GM10266 (cell line): Measurements from ENCODE around the gene ZNF592.

Experiments used
- DNase-seq: peaks from one replicate; pipeline ENCODE4 v3.0.0; 2012; ENCODE audit errors: extremely low spot score
- TF ChIP-seq, protein P1 (sequence below): IDR thresholded peaks from 2 replicates; pipeline ENCODE4 v1.5.1; 2012; ENCODE audit warnings: mild to moderate bottlenecking, low read depth; ENCODE audit not compliant: control insufficient read depth, insufficient read depth; ENCODE audit errors: missing control alignments

ZNF592 gene

GRCh38 chr15:84715441-84716035 is 32.9 kb upstream of the ZNF592 start:
- DNase-seq: no peak

DNA sequence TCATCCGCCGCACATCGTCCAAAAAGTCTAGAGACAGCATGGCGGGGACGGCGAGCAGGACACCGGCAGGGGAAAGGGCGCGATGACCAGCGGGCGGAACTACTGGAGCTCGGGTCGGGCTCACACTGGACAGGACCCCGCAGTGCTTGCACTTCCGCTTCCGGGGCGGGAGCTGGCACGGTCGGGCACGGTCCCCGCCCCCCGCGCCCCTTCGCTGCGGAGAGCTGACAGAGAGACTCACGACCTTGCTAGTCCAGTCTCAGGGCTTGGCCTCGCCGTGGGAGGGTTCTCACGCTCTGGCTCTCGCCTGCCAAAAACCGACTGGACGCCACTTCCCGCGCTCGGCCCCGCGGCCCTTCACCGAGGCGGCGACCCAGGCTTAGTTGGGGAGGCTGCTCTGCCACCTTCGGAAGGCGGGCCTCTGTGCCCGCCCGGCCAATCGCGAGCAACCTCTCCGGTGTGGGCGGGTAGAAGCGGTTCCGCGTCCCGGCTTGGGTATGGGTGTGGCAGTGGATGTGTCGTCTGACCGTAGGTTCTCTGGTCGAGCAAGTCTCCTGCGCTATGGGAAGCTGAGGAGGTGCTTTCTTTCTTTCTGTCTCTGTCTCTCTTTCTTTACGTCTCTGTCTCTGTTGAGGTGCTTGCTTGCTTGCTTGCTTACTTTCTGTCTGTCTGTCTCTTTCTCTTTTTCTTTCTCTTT is 32.2 kb upstream of the ZNF592 start, which contains the start of gene SEC11A:
Gene SEC11A, minus strand, starts transcription at position 104 of the 697 bp plus-strand sequence. Its CDS starts 64 bp downstream, at position 40.
- TF ChIP-seq, protein P1, sequence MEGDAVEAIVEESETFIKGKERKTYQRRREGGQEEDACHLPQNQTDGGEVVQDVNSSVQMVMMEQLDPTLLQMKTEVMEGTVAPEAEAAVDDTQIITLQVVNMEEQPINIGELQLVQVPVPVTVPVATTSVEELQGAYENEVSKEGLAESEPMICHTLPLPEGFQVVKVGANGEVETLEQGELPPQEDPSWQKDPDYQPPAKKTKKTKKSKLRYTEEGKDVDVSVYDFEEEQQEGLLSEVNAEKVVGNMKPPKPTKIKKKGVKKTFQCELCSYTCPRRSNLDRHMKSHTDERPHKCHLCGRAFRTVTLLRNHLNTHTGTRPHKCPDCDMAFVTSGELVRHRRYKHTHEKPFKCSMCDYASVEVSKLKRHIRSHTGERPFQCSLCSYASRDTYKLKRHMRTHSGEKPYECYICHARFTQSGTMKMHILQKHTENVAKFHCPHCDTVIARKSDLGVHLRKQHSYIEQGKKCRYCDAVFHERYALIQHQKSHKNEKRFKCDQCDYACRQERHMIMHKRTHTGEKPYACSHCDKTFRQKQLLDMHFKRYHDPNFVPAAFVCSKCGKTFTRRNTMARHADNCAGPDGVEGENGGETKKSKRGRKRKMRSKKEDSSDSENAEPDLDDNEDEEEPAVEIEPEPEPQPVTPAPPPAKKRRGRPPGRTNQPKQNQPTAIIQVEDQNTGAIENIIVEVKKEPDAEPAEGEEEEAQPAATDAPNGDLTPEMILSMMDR: no peak
- peak; percentile 88 for DNase-seq

More at GRCh38 chr15:84715441-84716035, 32.9 kb upstream of the ZNF592 start:
- TF ChIP-seq, protein P1: no peak

- no peak for DNase-seq
- TF ChIP-seq, protein P1: no peak
Measured at GRCh38 chr15:84721371-84721770, 27.0 kb upstream of the ZNF592 start.

DNA sequence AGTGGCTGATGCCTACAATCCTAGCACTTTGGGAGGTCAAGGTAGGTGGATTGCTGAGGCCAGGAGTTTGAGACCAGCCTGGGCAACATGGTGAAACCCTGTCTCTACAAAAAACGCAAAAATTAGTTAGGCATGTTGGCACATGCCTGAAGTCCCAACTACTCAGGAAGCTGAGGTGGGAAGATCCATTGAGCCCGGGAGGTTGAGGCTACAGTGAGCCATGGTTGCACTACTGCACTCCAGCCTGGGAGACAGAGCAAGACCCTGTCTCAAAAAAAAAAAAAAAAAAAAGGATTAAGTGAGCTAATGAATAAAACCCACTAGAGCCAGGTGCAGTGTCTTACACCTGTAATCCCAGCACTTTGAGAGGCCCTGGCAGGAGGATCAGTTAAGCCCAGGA is 25.8 kb upstream of the ZNF592 start:
- no peak for DNase-seq
- TF ChIP-seq, protein P1: no peak

GRCh38 chr15:84725001-84725491 is 23.3 kb upstream of the ZNF592 start:
- TF ChIP-seq, protein P1: no peak
- DNase-seq: no peak

DNA sequence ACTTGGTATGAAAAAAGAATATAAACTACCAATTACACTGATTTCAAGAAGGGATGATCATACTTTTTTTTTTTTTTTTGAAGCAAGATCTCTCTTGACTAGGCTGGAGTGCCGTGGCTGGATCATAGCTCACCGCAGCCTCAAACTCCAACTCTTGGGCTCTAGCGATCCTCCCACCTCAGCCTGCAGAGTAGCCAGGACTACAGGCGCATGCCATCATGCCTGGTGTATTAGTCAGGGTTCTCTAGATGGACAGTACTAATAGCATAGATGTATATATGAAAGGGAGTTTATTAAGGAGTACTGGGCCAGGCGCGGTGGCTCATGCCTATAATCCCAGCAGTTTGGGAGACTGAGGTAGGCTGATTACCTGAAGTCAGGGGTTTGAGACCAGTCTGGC is 21.0 kb upstream of the ZNF592 start:
- no peak for DNase-seq
- TF ChIP-seq, protein P1: no peak

DNA sequence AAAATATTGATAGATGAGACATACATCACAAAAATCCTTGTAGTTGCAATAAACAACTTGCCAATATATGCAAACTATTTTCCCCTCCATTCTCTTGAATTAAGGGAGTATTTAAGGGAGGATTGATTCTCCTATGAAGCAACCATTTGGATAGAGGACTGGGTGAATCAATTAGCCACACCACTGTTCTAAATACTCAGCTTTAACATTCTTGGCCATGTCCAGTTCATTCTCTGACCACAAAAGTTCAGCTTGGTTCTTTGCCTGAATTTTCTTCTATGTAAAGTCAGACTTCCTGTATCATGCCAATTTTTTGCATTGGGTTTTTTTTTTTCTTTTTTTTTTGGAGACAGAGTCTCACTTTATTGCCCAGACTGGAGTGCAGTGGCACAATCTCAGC is 16.6 kb upstream of the ZNF592 start:
- DNase-seq: no peak
- TF ChIP-seq, protein P1: no peak
